ENCODE measurements around the gene ITGAL. TPM values are rescaled to one million over a fixed set of nuclear protein-coding genes. Genes with fewer than 3 reads are reported as not detected.
"Not testable (repeated sequence)": the region's sequence is repeated elsewhere in the genome, so short reads cannot be mapped to it uniquely, and the experiment has no call there.

The ITGAL gene
- total and polyA plus RNA-seq, 2 donors: 1.8 to 4.1 TPM

- peak within 1 kb of the TSS; percentile 71 for H3K4me3 ChIP-seq (ENCODE audit: low read depth, low read length)
- H3K36me3 ChIP-seq (ENCODE audit: insufficient read depth): no peaks in the 10 kb centered on the region
- no peaks in the 10 kb centered on the region for H3K4me1 ChIP-seq (ENCODE audit: insufficient read depth)
- WGBS: under 1% methylated on average over 59 of the region's 59 CpGs
- peak within 1 kb of the TSS; percentile 67 for H3K27ac ChIP-seq (ENCODE audit: low read depth)
- peak; percentile 96 for DNase-seq (ENCODE audit: extremely low spot score)
Measured at GRCh38 chr16:30445408-30446202, 26.9 kb upstream of the ITGAL start, which contains the start of gene SEPHS2. Gene SEPHS2 (minus strand): TSS chr16:30445874. CDS start chr16:30445727, 147 bp downstream.

GRCh38 chr16:30446203-30446595 lies 26.3 kb upstream of the ITGAL start:
- H3K36me3 ChIP-seq (ENCODE audit: insufficient read depth): no peaks in the 10 kb centered on the region
- DNase-seq (ENCODE audit: extremely low spot score): no peak
- no peaks in the 10 kb centered on the region for H3K4me1 ChIP-seq (ENCODE audit: insufficient read depth)
- no peak overlapping the region for H3K27ac ChIP-seq (ENCODE audit: low read depth)
- 82% methylated on average over 10 of the region's 10 CpGs for WGBS
- no peak overlapping the region for H3K4me3 ChIP-seq (ENCODE audit: low read depth, low read length)

- no peak for DNase-seq (ENCODE audit: extremely low spot score)
- Histone ChIP-seq H3K36me3 (ENCODE audit: insufficient read depth) (no peaks in the 10 kb centered on the region), H3K27ac (ENCODE audit: low read depth) (no peak overlapping the region), H3K4me3 (ENCODE audit: low read depth, low read length) (no peak overlapping the region), H3K4me1 (ENCODE audit: insufficient read depth) (no peaks in the 10 kb centered on the region)
- 80% methylated on average over 12 of the region's 12 CpGs for WGBS
Measured at GRCh38 chr16:30447512-30448226, 24.9 kb upstream of the ITGAL start.

GRCh38 chr16:30449116-30449435 lies 23.5 kb upstream of the ITGAL start:
- Histone ChIP-seq H3K36me3 (ENCODE audit: insufficient read depth) (no peaks in the 10 kb centered on the region), H3K4me3 (ENCODE audit: low read depth, low read length) (no peak overlapping the region), H3K4me1 (ENCODE audit: insufficient read depth) (no peaks in the 10 kb centered on the region), H3K27ac (ENCODE audit: low read depth) (no peak overlapping the region)
- 92% methylated on average over 3 of the region's 3 CpGs for WGBS
- no peak for DNase-seq (ENCODE audit: extremely low spot score)

GRCh38 chr16:30452709-30453580 lies 19.6 kb upstream of the ITGAL start:
- not testable (repeated sequence) for H3K27ac ChIP-seq (ENCODE audit: low read depth); H3K4me1 ChIP-seq (ENCODE audit: insufficient read depth); H3K36me3 ChIP-seq (ENCODE audit: insufficient read depth); H3K4me3 ChIP-seq (ENCODE audit: low read depth, low read length); DNase-seq (ENCODE audit: extremely low spot score)
- 57% methylated on average over 20 of the region's 20 CpGs for WGBS

- Histone ChIP-seq H3K4me3 (ENCODE audit: low read depth, low read length) (no peak overlapping the region), H3K27ac (ENCODE audit: low read depth) (no peak overlapping the region), H3K36me3 (ENCODE audit: insufficient read depth) (no peaks in the 10 kb centered on the region), H3K4me1 (ENCODE audit: insufficient read depth) (no peaks in the 10 kb centered on the region)
- WGBS: 87% methylated on average over 1 of the region's 1 CpG
- DNase-seq (ENCODE audit: extremely low spot score): no peak
Measured at GRCh38 chr16:30456302-30456701, 16.2 kb upstream of the ITGAL start.

GRCh38 chr16:30457256-30457655 lies 15.3 kb upstream of the ITGAL start:
- Histone ChIP-seq H3K36me3 (ENCODE audit: insufficient read depth) (no peaks in the 10 kb centered on the region), H3K4me1 (ENCODE audit: insufficient read depth) (no peaks in the 10 kb centered on the region), H3K27ac (ENCODE audit: low read depth) (no peak overlapping the region), H3K4me3 (ENCODE audit: low read depth, low read length) (no peak overlapping the region)
- 95% methylated on average over 1 of the region's 1 CpG for WGBS
- DNase-seq (ENCODE audit: extremely low spot score): no peak

GRCh38 chr16:30457743-30458560 lies 14.6 kb upstream of the ITGAL start:
- no peak overlapping the region for H3K27ac ChIP-seq (ENCODE audit: low read depth)
- 89% methylated on average over 16 of the region's 16 CpGs for WGBS
- H3K4me3 ChIP-seq (ENCODE audit: low read depth, low read length): no peak overlapping the region
- no peaks in the 10 kb centered on the region for H3K36me3 ChIP-seq (ENCODE audit: insufficient read depth)
- DNase-seq (ENCODE audit: extremely low spot score): no peak
- H3K4me1 ChIP-seq (ENCODE audit: insufficient read depth): no peaks in the 10 kb centered on the region

- Histone ChIP-seq H3K4me3 (ENCODE audit: low read depth, low read length) (no peak overlapping the region), H3K27ac (ENCODE audit: low read depth) (no peak overlapping the region), H3K36me3 (ENCODE audit: insufficient read depth) (no peaks in the 10 kb centered on the region), H3K4me1 (ENCODE audit: insufficient read depth) (no peaks in the 10 kb centered on the region)
- 79% methylated on average over 22 of the region's 22 CpGs for WGBS
- DNase-seq (ENCODE audit: extremely low spot score): no peak
Measured at GRCh38 chr16:30458561-30459394, 13.8 kb upstream of the ITGAL start.

- no peak overlapping the region for H3K4me3 ChIP-seq (ENCODE audit: low read depth, low read length)
- H3K36me3 ChIP-seq (ENCODE audit: insufficient read depth): no peaks in the 10 kb centered on the region
- WGBS: 80% methylated on average over 11 of the region's 11 CpGs
- no peaks in the 10 kb centered on the region for H3K4me1 ChIP-seq (ENCODE audit: insufficient read depth)
- no peak for DNase-seq (ENCODE audit: extremely low spot score)
- no peak overlapping the region for H3K27ac ChIP-seq (ENCODE audit: low read depth)
Measured at GRCh38 chr16:30459456-30459855, 13.1 kb upstream of the ITGAL start.

- H3K4me3 ChIP-seq (ENCODE audit: low read depth, low read length); H3K36me3 ChIP-seq (ENCODE audit: insufficient read depth); H3K27ac ChIP-seq (ENCODE audit: low read depth); H3K4me1 ChIP-seq (ENCODE audit: insufficient read depth); DNase-seq (ENCODE audit: extremely low spot score): not testable (repeated sequence)
- WGBS: 87% methylated on average over 5 of the region's 5 CpGs
Measured at GRCh38 chr16:30461426-30461825, 11.1 kb upstream of the ITGAL start.

- Histone ChIP-seq H3K4me1 (ENCODE audit: insufficient read depth) (no peaks in the 10 kb centered on the region), H3K36me3 (ENCODE audit: insufficient read depth) (no peaks in the 10 kb centered on the region), H3K4me3 (ENCODE audit: low read depth, low read length) (no peak overlapping the region), H3K27ac (ENCODE audit: low read depth) (no peak overlapping the region)
- 89% methylated on average over 7 of the region's 7 CpGs for WGBS
- no peak for DNase-seq (ENCODE audit: extremely low spot score)
Measured at GRCh38 chr16:30464078-30464477, 8.5 kb upstream of the ITGAL start.

Measured in urinary bladder (tissue), 4 donors.